Panc1 (cell line): Measurements from ENCODE around the gene UPK2.

Experiments used
- POLR2AphosphoS5 ChIP-seq: IDR thresholded peaks from 2 replicates; pipeline ENCODE4 v1.6.1; 2012; ENCODE audit warnings: mild to moderate bottlenecking, low read depth, low read length, moderate library complexity
- SIN3A ChIP-seq: IDR thresholded peaks from 2 replicates; pipeline ENCODE4 v1.6.1; 2012; ENCODE audit warnings: low read depth, mild to moderate bottlenecking, low read length, moderate library complexity, borderline replicate concordance; ENCODE audit not compliant: insufficient read depth
- TF ChIP-seq, protein P1 (sequence below): fragments of 450-650 bp; IDR thresholded peaks from 2 replicates; pipeline ENCODE4 v1.5.1; 2017; ENCODE audit warnings: mild to moderate bottlenecking
- TF ChIP-seq, protein P2 (sequence below), 2 experiments: IDR thresholded peaks; 2 replicates each; pipeline ENCODE4 v1.6.1; 2011 to 2012; ENCODE audit warnings: low read depth in 2 of 2, control low read depth in 1 of 2, low read length in 1 of 2, mild to moderate bottlenecking in 1 of 2, moderate library complexity in 1 of 2; ENCODE audit not compliant: insufficient read depth in 1 of 2

DNA sequence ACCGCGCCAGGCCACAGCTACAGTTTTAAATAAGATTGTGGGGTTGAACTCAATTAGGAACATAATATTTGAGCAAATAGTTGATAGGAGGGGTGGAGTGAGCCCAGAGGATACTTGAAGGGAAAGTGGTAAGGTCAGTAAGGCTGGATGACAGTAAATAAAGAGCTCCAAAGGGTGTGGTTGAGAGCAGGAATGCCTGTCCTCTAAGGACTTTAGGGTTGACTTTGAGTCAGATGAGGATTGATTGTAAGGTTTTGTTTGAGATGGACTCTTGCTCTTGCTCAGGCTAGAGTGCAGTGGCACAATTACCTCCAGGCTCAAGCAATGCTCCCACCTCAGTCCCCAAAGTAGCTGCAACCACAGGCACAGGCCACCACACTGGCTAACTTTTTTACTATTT, 17.9 kb downstream of the UPK2 start:
- TF ChIP-seq, protein P1, sequence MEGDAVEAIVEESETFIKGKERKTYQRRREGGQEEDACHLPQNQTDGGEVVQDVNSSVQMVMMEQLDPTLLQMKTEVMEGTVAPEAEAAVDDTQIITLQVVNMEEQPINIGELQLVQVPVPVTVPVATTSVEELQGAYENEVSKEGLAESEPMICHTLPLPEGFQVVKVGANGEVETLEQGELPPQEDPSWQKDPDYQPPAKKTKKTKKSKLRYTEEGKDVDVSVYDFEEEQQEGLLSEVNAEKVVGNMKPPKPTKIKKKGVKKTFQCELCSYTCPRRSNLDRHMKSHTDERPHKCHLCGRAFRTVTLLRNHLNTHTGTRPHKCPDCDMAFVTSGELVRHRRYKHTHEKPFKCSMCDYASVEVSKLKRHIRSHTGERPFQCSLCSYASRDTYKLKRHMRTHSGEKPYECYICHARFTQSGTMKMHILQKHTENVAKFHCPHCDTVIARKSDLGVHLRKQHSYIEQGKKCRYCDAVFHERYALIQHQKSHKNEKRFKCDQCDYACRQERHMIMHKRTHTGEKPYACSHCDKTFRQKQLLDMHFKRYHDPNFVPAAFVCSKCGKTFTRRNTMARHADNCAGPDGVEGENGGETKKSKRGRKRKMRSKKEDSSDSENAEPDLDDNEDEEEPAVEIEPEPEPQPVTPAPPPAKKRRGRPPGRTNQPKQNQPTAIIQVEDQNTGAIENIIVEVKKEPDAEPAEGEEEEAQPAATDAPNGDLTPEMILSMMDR, result no peak
- TF ChIP-seq, protein P2, sequence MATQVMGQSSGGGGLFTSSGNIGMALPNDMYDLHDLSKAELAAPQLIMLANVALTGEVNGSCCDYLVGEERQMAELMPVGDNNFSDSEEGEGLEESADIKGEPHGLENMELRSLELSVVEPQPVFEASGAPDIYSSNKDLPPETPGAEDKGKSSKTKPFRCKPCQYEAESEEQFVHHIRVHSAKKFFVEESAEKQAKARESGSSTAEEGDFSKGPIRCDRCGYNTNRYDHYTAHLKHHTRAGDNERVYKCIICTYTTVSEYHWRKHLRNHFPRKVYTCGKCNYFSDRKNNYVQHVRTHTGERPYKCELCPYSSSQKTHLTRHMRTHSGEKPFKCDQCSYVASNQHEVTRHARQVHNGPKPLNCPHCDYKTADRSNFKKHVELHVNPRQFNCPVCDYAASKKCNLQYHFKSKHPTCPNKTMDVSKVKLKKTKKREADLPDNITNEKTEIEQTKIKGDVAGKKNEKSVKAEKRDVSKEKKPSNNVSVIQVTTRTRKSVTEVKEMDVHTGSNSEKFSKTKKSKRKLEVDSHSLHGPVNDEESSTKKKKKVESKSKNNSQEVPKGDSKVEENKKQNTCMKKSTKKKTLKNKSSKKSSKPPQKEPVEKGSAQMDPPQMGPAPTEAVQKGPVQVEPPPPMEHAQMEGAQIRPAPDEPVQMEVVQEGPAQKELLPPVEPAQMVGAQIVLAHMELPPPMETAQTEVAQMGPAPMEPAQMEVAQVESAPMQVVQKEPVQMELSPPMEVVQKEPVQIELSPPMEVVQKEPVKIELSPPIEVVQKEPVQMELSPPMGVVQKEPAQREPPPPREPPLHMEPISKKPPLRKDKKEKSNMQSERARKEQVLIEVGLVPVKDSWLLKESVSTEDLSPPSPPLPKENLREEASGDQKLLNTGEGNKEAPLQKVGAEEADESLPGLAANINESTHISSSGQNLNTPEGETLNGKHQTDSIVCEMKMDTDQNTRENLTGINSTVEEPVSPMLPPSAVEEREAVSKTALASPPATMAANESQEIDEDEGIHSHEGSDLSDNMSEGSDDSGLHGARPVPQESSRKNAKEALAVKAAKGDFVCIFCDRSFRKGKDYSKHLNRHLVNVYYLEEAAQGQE (IDR thresholded peaks at IDR 0.05; ENCODE audit: insufficient read depth in 1 of 2, low read depth in 2 of 2, low read length in 1 of 2), result no peak
- TF ChIP-seq POLR2AphosphoS5 (no peak), SIN3A (no peak)
